NT2/D1 (cell line): Measurements from ENCODE around the gene FREM2.

Experiments
- SUZ12 ChIP-seq: IDR thresholded peaks from 2 replicates; pipeline ENCODE4 v1.6.1; 2011; ENCODE audit not compliant: insufficient read length, insufficient read depth; ENCODE audit errors: extremely low read depth
- YY1 ChIP-seq: IDR thresholded peaks from 2 replicates; pipeline ENCODE4 v1.6.1; 2011; ENCODE audit not compliant: insufficient read length, insufficient read depth
- ZNF274 ChIP-seq: IDR thresholded peaks from 2 replicates; pipeline ENCODE4 v1.6.1; 2011; ENCODE audit warnings: mild to moderate bottlenecking, low read depth, low read length

DNA sequence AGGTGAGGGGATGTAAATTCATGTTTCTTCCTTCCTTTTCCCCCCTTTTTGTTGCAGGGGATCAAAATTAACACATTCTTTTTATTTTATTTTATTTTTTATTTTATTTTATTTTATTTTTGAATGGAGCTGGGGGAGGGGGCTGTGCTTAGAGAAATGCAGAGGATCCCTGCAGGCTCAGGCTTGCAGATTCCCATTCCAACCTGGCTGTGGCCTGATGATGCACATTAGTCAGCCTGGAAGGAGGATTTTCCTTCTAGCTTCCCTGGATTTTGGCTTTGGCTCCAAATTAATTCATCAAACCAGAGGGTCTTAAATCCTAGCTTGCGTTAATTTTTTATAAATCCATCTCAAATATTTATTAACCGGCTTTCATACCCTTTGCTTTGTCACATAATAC, 67.0 kb downstream of the FREM2 start:
- TF ChIP-seq ZNF274 (no peak), YY1 (no peak), SUZ12 (no peak)
